HL-60 (cell line): ENCODE measurements around the gene DOCK1.

Experiments
- DNase-seq, 2 experiments: peaks; one replicate each; pipeline ENCODE4 v3.0.0-alpha.2; 2010 to 2020; ENCODE audit warnings: low read depth in 1 of 2, low spot score in 1 of 2
- H3K27ac ChIP-seq: fragments of 250-450 bp; sonication (Bioruptor Pico); replicated peaks from 2 replicates; pipeline ENCODE4 v1.5.1; 2020; ENCODE audit warnings: mild to moderate bottlenecking, moderate library complexity
- H3K27me3 ChIP-seq: fragments of 250-450 bp; sonication (Bioruptor Pico); 2 replicates; pipeline ENCODE4 v1.5.1; 2021; ENCODE audit warnings: mild to moderate bottlenecking, moderate library complexity; ENCODE audit not compliant: insufficient read depth, poor library complexity, severe bottlenecking
- H3K4me3 ChIP-seq: replicated peaks from 2 replicates; pipeline ENCODE4 v1.5.1; 2011; ENCODE audit warnings: mild to moderate bottlenecking, control low read depth, low read length; ENCODE audit not compliant: insufficient read depth
- CTCF ChIP-seq: IDR thresholded peaks from one replicate; pipeline ENCODE4 v1.5.1; 2011; ENCODE audit warnings: low read length, control low read depth, inconsistent platforms; ENCODE audit not compliant: insufficient read depth
- GABPA ChIP-seq: IDR thresholded peaks from 2 replicates; pipeline ENCODE4 v1.6.1; 2012; ENCODE audit warnings: low read depth
- POLR2AphosphoS5 ChIP-seq: IDR thresholded peaks from 2 replicates; pipeline ENCODE4 v1.6.1; 2012; ENCODE audit warnings: low read depth
- SPI1 ChIP-seq: IDR thresholded peaks from 2 replicates; pipeline ENCODE4 v1.6.1; 2012; ENCODE audit warnings: low read depth, mild to moderate bottlenecking, borderline replicate concordance
- TF ChIP-seq, protein P1 (sequence below): IDR thresholded peaks from 2 replicates; pipeline ENCODE4 v1.6.1; 2012; ENCODE audit warnings: low read depth; ENCODE audit not compliant: insufficient replicate concordance

Gene DOCK1

GRCh38 chr10:126993208-126993607, 88.0 kb downstream of the DOCK1 start:
- Histone ChIP-seq H3K4me3 (no peak overlapping the region), H3K27me3 (no peaks in the 10 kb centered on the region), H3K27ac (no peak overlapping the region)
- TF ChIP-seq GABPA (no peak), POLR2AphosphoS5 (no peak), SPI1 (no peak), CTCF (no peak)
- TF ChIP-seq, protein P1, sequence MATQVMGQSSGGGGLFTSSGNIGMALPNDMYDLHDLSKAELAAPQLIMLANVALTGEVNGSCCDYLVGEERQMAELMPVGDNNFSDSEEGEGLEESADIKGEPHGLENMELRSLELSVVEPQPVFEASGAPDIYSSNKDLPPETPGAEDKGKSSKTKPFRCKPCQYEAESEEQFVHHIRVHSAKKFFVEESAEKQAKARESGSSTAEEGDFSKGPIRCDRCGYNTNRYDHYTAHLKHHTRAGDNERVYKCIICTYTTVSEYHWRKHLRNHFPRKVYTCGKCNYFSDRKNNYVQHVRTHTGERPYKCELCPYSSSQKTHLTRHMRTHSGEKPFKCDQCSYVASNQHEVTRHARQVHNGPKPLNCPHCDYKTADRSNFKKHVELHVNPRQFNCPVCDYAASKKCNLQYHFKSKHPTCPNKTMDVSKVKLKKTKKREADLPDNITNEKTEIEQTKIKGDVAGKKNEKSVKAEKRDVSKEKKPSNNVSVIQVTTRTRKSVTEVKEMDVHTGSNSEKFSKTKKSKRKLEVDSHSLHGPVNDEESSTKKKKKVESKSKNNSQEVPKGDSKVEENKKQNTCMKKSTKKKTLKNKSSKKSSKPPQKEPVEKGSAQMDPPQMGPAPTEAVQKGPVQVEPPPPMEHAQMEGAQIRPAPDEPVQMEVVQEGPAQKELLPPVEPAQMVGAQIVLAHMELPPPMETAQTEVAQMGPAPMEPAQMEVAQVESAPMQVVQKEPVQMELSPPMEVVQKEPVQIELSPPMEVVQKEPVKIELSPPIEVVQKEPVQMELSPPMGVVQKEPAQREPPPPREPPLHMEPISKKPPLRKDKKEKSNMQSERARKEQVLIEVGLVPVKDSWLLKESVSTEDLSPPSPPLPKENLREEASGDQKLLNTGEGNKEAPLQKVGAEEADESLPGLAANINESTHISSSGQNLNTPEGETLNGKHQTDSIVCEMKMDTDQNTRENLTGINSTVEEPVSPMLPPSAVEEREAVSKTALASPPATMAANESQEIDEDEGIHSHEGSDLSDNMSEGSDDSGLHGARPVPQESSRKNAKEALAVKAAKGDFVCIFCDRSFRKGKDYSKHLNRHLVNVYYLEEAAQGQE, result no peak
- DNase-seq, result no peak

- TF ChIP-seq, protein P1, result no peak
- no peak for TF ChIP-seq SPI1
- DNase-seq, result no peak
- Histone ChIP-seq H3K27ac (no peak overlapping the region), H3K4me3 (no peak overlapping the region), H3K27me3 (no peaks in the 10 kb centered on the region)
These were observed 92.8 kb downstream of the DOCK1 start for GRCh38 chr10:126997801-126998590.

GRCh38 chr10:127000598-127000997, 95.4 kb downstream of the DOCK1 start:
- no peak for DNase-seq
- TF ChIP-seq POLR2AphosphoS5 (no peak), GABPA (no peak), CTCF (no peak), SPI1 (no peak)
- TF ChIP-seq, protein P1, result no peak
- Histone ChIP-seq H3K27me3 (no peaks in the 10 kb centered on the region), H3K27ac (no peak overlapping the region), H3K4me3 (no peak overlapping the region)
